ENCODE data around the gene CDKN2AIP. TPM values are rescaled to one million over a fixed set of nuclear protein-coding genes. Genes with fewer than 3 reads are reported as not detected.

The CDKN2AIP gene
- total RNA-seq, 2 experiments from 2014 or later, result 55.7 to 56.9 TPM

- ATAC-seq (ENCODE audit: poor library complexity) (no peak), DNase-seq (no peak)
- Mint-ChIP-seq H3K4me3 (no peak overlapping the region), H3K27ac (no peak overlapping the region), H3K36me3 (ENCODE audit: low read depth) (no peaks in the 10 kb centered on the region), H3K27me3 (no peaks in the 10 kb centered on the region), H3K4me1 (ENCODE audit: low read depth) (no peaks in the 10 kb centered on the region), H3K9me3 (no peaks in the 10 kb centered on the region)
- TF ChIP-seq CTCF (IDR thresholded peaks at IDR 0.05), result no peak
- Histone ChIP-seq H3K27ac (ENCODE audit: low read depth in 1 of 2, low read length in 2 of 2) (no peak overlapping the region), H3K27me3 (ENCODE audit: control insufficient read depth in 1 of 2, insufficient read depth in 2 of 2, low read length in 2 of 2) (no peaks in the 10 kb centered on the region), H3K4me1 (ENCODE audit: insufficient read depth, low read length) (no peaks in the 10 kb centered on the region), H3K4me3 (ENCODE audit: low read length) (no peak overlapping the region), H3K9me3 (ENCODE audit: control insufficient read depth in 1 of 2, insufficient read depth in 1 of 2, low read length in 2 of 2) (no peaks in the 10 kb centered on the region), H3K36me3 (ENCODE audit: insufficient read depth, low read length) (no peaks in the 10 kb centered on the region)
- intact Hi-C loops (cut with DNase I, micrococcal nuclease), result no loop called here
- ChIA-PET CTCF (interaction anchor here (1.6 kb wide), 1 partner anchor 10 kb away, joined by 4 read pairs; no protein-coding TSS in a partner anchor), POLR2A (interaction anchor here (1.2 kb wide), 1 partner anchor 14 kb away, joined by 4 read pairs; no protein-coding TSS in a partner anchor)
Observed at GRCh38 chr4:183416879-183417755, 27.3 kb upstream of the CDKN2AIP start.

- no peak for DNase-seq
- Histone ChIP-seq H3K4me1 (ENCODE audit: insufficient read depth, low read length) (peaks cover 5% of the 10 kb centered on the region), H3K27me3 (ENCODE audit: control insufficient read depth in 1 of 2, insufficient read depth in 2 of 2, low read length in 2 of 2) (no peaks in the 10 kb centered on the region), H3K4me3 (ENCODE audit: low read length) (no peak overlapping the region), H3K27ac (ENCODE audit: low read depth in 1 of 2, low read length in 2 of 2) (no peak overlapping the region), H3K9me3 (ENCODE audit: control insufficient read depth in 1 of 2, insufficient read depth in 1 of 2, low read length in 2 of 2) (no peaks in the 10 kb centered on the region), H3K36me3 (ENCODE audit: insufficient read depth, low read length) (no peaks in the 10 kb centered on the region)
- H3K36me3 Mint-ChIP-seq (ENCODE audit: low read depth), result no peaks in the 10 kb centered on the region
- intact Hi-C loops (cut with DNase I, micrococcal nuclease), result no loop called here
- TF ChIP-seq CTCF (IDR thresholded peaks at IDR 0.05), result no peak
- ChIA-PET CTCF (no interaction called here), POLR2A (no interaction called here)
- H3K4me3 Mint-ChIP-seq, result no peak overlapping the region
- H3K4me1 Mint-ChIP-seq (ENCODE audit: low read depth), result peaks cover 10% of the 10 kb centered on the region
- no peak for ATAC-seq (ENCODE audit: poor library complexity)
- no peaks in the 10 kb centered on the region for H3K27me3 Mint-ChIP-seq
- no peak overlapping the region for H3K27ac Mint-ChIP-seq
- H3K9me3 Mint-ChIP-seq, result no peaks in the 10 kb centered on the region
Observed at GRCh38 chr4:183422962-183423631, 21.3 kb upstream of the CDKN2AIP start.

GRCh38 chr4:183424109-183424744, 20.2 kb upstream of the CDKN2AIP start:
- H3K9me3 ChIP-seq (ENCODE audit: control insufficient read depth in 1 of 2, insufficient read depth in 1 of 2, low read length in 2 of 2), result no peaks in the 10 kb centered on the region
- Mint-ChIP-seq H3K9me3 (no peaks in the 10 kb centered on the region), H3K27ac (no peak overlapping the region), H3K36me3 (ENCODE audit: low read depth) (no peaks in the 10 kb centered on the region), H3K4me1 (ENCODE audit: low read depth) (peaks cover 10% of the 10 kb centered on the region), H3K27me3 (no peaks in the 10 kb centered on the region), H3K4me3 (no peak overlapping the region)
- ChIA-PET CTCF (no interaction called here), POLR2A (interaction anchor here (1.6 kb wide), 1 partner anchor 20 kb away, joined by 6 read pairs; the partner anchor contains the start of gene CDKN2AIP)
- DNase-seq (no peak), ATAC-seq (ENCODE audit: poor library complexity) (no peak)
- TF ChIP-seq CTCF (IDR thresholded peaks at IDR 0.05), result no peak
- H3K36me3 ChIP-seq (ENCODE audit: insufficient read depth, low read length), result no peaks in the 10 kb centered on the region
- H3K4me1 ChIP-seq (ENCODE audit: insufficient read depth, low read length), result peaks cover 5% of the 10 kb centered on the region
- no peaks in the 10 kb centered on the region for H3K27me3 ChIP-seq (ENCODE audit: control insufficient read depth in 1 of 2, insufficient read depth in 2 of 2, low read length in 2 of 2)
- intact Hi-C loops (cut with DNase I, micrococcal nuclease), result no loop called here
- no peak overlapping the region for H3K4me3 ChIP-seq (ENCODE audit: low read length)
- no peak overlapping the region for H3K27ac ChIP-seq (ENCODE audit: low read depth in 1 of 2, low read length in 2 of 2)
